Medulla oblongata (tissue), 1 donor: ENCODE data around the gene CRPPA.

ENCODE experiments used
- DNase-seq: peaks from one replicate; pipeline ENCODE4 v3.0.0-alpha.2; 2015; ENCODE audit errors: extremely low spot score

CRPPA gene

DNA sequence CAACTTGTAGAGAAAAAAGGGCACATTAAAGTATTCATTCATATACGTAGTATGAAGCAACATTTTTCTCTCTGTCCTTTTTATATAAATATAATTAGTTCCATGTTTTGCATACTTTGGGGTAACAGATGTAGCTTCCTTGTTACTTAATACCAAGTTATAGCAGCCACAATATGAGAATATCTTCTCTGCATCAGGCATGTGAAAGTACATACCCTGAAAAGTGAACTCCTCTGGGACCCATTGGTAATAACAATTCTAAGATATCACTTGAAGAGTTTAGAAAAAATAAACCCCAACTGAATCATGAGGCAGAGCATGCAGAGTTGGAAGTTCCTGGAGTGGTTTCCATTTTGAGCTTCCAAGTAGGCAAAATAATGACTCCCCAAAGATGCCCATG, 2.4 kb upstream of the CRPPA start:
- no peak for DNase-seq

- no peak for DNase-seq
These were observed 1.6 kb upstream of the CRPPA start for GRCh38 chr7:16422917-16423316.

DNA sequence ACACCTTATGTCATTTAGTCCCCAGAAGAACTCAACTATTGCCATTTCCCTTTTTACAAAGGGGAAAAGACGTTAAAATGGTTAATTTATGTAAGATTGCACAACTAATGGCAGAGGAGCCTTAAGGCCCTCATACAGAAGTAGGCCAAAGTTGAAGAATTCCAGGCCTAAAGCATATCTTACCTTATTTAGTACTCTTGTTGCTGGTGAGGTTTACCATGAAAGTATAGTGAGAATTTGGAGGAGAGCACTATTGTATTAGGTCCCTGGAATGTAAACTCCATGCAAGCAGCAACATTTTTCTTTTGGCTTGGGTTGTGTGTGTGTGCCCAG, 731 bp upstream of the CRPPA start:
- DNase-seq: no peak

GRCh38 chr7:16420649-16421332, 547 bp downstream of the CRPPA start:
- peak; percentile 92 for DNase-seq

- DNase-seq: no peak
These were observed 1.0 kb downstream of the CRPPA start for GRCh38 chr7:16420329-16420648.

GRCh38 chr7:16419859-16420258, 1.5 kb downstream of the CRPPA start:
- DNase-seq: no peak

GRCh38 chr7:16419126-16419525, 2.2 kb downstream of the CRPPA start:
- DNase-seq: no peak

DNA sequence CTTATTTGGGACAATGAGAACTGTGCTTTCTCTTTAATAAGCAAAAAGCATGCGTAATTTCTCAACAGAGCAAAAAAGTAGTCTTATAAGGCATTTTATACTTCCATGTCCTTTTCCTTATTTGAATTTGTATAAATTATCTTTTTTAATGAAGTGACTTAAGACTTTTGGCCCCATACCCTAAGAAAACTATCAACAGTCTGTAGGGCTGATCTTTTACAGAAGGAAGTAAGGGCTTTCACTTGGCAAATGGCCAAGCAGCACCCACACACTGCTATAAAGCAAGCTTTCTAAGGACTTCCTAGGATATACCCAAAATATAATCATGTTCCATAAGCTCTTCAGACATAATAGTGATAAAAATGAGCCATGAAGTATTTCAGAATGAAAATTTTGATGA, 3.4 kb downstream of the CRPPA start:
- no peak for DNase-seq

- DNase-seq: no peak
These were observed 4.8 kb downstream of the CRPPA start for GRCh38 chr7:16416289-16417282.

GRCh38 chr7:16412274-16413254, 8.8 kb downstream of the CRPPA start:
- DNase-seq: no peak

DNA sequence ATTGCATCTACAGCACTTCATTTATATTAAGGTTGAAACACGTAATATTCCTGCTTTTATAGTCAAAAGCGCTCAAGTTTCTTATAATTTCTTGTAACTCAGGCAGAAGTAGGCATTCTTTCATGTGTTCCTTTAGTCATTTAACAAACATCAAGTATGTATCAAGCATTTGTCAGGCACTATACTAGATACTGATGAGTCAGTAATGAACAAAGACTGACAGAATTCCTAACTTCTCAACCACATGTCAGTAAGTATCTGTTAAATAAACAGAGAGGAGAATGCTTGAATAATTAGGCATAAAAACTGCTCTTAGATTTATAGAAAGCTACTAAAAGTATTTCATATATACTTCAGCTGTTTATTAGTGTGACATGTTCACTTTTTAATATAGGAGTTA, 9.9 kb downstream of the CRPPA start:
- no peak for DNase-seq

GRCh38 chr7:16409777-16410176, 11.6 kb downstream of the CRPPA start:
- peak; percentile 61 for DNase-seq

DNA sequence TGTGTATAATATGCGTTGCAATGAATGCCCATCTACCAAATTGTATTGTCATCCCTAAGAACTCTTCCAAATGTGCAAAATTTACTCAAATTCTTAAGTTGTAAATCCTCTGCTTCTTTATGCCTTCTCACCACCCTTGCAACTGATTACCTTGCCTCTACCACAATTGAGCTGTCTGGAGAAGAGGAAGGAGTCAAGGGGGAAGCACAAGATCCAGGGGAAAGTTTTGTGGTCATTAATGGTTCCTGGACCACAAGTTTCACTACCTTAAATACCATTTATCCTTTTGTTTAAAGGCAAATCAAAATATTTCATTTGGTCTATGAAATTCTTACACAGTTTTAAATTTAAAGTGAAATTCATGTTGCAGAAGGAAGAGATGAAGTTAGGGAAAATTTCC, 16.7 kb downstream of the CRPPA start:
- peak; percentile 31 for DNase-seq

DNA sequence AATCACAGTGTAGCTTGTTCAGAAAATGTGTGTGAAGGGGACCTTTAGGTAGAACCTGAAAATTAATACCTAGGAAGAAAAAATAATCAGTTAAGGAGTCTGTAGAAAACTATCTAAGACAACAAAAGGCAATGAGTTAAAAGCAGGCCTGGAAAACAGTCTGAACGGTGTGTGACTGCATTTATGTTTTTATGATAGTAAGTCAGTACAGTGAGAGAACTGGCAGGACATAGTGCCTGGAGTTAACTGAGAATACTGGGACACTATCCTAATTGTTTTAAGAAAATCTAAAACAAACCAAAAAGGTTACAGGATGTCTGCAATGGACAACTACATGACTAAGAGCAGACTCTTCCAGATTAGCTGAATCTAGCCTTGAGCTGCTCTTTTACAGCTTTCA, 17.9 kb downstream of the CRPPA start:
- DNase-seq: no peak

GRCh38 chr7:16402940-16403339, 18.4 kb downstream of the CRPPA start:
- DNase-seq: no peak

DNA sequence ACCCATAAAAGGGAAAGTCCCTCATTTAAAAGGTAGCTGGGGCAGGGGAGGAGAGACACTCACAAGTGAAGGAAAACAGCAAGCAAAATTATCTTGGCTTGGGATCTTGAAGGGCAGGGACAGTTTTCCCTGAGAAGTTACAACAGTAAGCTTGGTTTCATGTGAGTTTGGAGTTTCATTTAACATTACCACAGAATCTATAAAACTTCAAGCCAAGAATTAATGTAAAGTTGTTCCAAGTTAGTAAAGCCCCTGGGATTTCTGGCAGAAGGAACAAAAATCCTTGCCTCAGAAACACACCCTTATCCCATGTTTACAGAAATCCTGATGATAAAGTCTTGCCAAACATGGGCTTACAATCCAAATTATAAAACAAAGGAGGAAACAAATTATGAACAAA, 19.2 kb downstream of the CRPPA start:
- no peak for DNase-seq

GRCh38 chr7:16400893-16401275, 20.5 kb downstream of the CRPPA start:
- no peak for DNase-seq

DNA sequence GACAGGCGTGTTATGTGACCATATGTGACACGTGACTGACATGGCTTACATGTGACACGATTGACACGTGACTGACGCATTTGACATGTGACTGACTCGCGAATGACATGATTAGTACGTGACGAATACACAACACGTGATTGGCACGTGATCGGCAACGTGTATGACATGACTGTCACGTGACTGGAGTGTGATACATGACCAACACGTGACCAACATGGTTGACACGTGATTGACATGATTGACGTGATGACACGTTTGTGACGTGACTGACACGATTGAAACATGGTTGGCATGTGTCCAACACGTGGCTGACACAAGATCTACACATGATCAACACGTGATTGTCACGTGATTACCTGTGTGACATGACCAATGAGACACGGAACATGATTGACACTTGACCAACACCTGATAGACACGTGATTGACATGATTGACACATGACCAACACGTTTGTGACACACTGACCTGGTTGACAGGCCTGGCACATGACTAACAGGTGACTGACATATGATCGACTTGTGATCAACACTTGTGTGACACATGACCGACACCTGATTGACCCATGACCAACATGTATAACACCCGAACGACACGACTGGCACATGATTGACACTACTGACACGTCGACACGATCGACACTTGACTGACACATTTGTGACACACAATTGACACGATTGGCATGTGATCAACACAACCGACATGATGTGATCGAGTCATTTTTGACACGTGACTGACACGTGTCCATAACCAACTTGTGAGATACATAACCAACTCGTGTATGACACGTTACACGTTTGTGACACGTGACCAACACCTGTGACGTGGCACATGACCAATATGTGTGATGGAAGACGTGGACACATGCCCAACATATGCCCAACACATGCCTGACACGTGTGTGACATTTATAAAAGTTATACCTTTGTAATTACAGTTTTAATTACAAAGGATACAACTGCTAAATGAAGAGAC, 21.1 kb downstream of the CRPPA start:
- no peak for DNase-seq

- DNase-seq: no peak
These were observed 22.0 kb downstream of the CRPPA start for GRCh38 chr7:16399265-16399831.

DNA sequence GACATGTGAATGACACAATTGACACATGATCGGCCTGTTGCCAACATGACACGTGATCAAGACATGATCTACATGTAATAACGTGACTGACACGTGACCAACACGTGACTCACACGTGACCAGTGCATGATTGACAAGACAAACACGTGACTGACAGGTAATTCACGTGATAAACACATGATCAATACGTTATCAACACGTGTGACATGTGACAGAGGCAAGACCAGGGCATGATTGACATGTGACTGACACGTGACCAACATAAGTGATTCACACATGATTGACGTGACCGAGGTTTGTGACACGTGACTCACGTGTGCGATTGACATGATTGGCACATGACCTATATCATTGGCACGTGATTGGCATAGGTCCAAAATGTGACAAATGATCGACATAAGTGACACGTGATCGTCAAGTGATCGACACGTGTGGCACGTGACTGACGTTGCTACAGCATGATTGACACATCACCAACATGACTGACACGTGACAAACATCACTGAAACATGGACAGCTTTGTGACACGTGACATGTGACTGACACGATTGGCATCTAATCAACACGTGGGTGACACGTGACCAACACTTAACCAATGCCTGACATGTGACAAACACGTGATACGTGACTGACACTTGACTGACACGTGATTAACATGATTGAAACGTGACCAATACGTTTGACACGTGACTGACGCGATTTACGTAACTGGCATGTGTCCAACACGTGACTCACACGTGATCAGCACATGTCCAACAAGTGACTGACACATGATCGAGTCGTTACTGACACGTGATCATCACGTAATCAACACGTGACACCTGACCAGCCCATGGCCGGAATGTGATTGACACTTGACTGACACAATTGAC, 23.0 kb downstream of the CRPPA start:
- DNase-seq: no peak
